Mesenchymal stem cell (in vitro differentiated cells and primary cell): Measurements from ENCODE around the gene OR2T8.

Experiments
- DNase-seq: peaks from one replicate; pipeline ENCODE4 v3.0.0-alpha.2; 2013
- H2AFZ ChIP-seq: one replicate; pipeline ENCODE4 v1.6.1; 2013; ENCODE audit warnings: low read depth, mild to moderate bottlenecking, control low read depth, inconsistent platforms, low read length, moderate library complexity
- H2AK5ac ChIP-seq: 2 replicates; pipeline ENCODE4 v1.6.1; 2013; ENCODE audit warnings: low read length, moderate library complexity, mild to moderate bottlenecking, inconsistent platforms; ENCODE audit not compliant: severe bottlenecking
- H2BK120ac ChIP-seq: one replicate; pipeline ENCODE4 v1.6.1; 2013; ENCODE audit warnings: low read depth, mild to moderate bottlenecking, inconsistent platforms, low read length, moderate library complexity
- H2BK12ac ChIP-seq, 2 experiments: one replicate each; pipeline ENCODE4 v1.6.1; 2013; ENCODE audit warnings: inconsistent platforms in 2 of 2, low read length in 2 of 2, mild to moderate bottlenecking in 2 of 2, moderate library complexity in 2 of 2, control low read depth in 1 of 2
- H2BK15ac ChIP-seq: one replicate; pipeline ENCODE4 v1.6.1; 2013; ENCODE audit warnings: mild to moderate bottlenecking, low read depth, inconsistent platforms; ENCODE audit not compliant: poor library complexity, severe bottlenecking
- H2BK5ac ChIP-seq: 2 replicates; pipeline ENCODE4 v1.6.1; 2013; ENCODE audit warnings: low read depth, mild to moderate bottlenecking, low read length, control low read depth, inconsistent platforms; ENCODE audit not compliant: poor library complexity, severe bottlenecking
- H3K14ac ChIP-seq, 2 experiments: one replicate each; pipeline ENCODE4 v1.6.1; 2013; ENCODE audit warnings: inconsistent platforms in 2 of 2, low read length in 2 of 2, control low read depth in 1 of 2, mild to moderate bottlenecking in 1 of 2, moderate library complexity in 1 of 2
- H3K18ac ChIP-seq, 2 experiments: one replicate each; pipeline ENCODE4 v1.6.1; 2013; ENCODE audit warnings: inconsistent platforms in 2 of 2, low read length in 2 of 2, control low read depth in 1 of 2, low read depth in 1 of 2, mild to moderate bottlenecking in 1 of 2
- H3K23ac ChIP-seq, 2 experiments: one replicate each; pipeline ENCODE4 v1.6.1; 2013; ENCODE audit warnings: inconsistent platforms in 2 of 2, low read length in 2 of 2, mild to moderate bottlenecking in 2 of 2, moderate library complexity in 2 of 2, control low read depth in 1 of 2
- H3K27ac ChIP-seq: 2 replicates; pipeline ENCODE4 v1.5.1; 2013; ENCODE audit warnings: mild to moderate bottlenecking, moderate library complexity, low read length, control low read depth, inconsistent platforms; ENCODE audit not compliant: poor library complexity, severe bottlenecking
- H3K27me3 ChIP-seq, 2 experiments: 2 replicates each; pipeline versions ENCODE4 v1.6.1 to v1.7.0; 2013; ENCODE audit warnings: low read length in 2 of 2, mild to moderate bottlenecking in 2 of 2, moderate library complexity in 2 of 2, control low read depth in 1 of 2, inconsistent platforms in 1 of 2; ENCODE audit not compliant: control insufficient read depth in 1 of 2, insufficient read depth in 1 of 2
- H3K36me3 ChIP-seq, 2 experiments: 2 replicates each; pipeline versions ENCODE4 v1.6.1 to v1.7.0; 2013; ENCODE audit warnings: low read length in 2 of 2, control low read depth in 1 of 2, inconsistent platforms in 1 of 2, low read depth in 1 of 2, mild to moderate bottlenecking in 1 of 2; ENCODE audit not compliant: insufficient read depth in 2 of 2, control insufficient read depth in 1 of 2
- H3K4ac ChIP-seq, 2 experiments: one replicate each; pipeline ENCODE4 v1.6.1; 2013; ENCODE audit warnings: inconsistent platforms in 2 of 2, low read length in 2 of 2, mild to moderate bottlenecking in 2 of 2, moderate library complexity in 2 of 2, control low read depth in 1 of 2, low read depth in 1 of 2
- H3K4me1 ChIP-seq: 2 replicates; pipeline ENCODE4 v1.6.1; 2013; ENCODE audit warnings: low read depth, low read length, control low read depth; ENCODE audit not compliant: control insufficient read depth, insufficient read depth
- H3K4me2 ChIP-seq: 2 replicates; pipeline ENCODE4 v1.6.1; 2013; ENCODE audit warnings: low read length, mild to moderate bottlenecking, inconsistent platforms; ENCODE audit not compliant: poor library complexity, severe bottlenecking
- H3K4me3 ChIP-seq, 2 experiments: 2 replicates each; pipeline versions ENCODE4 v1.5.1 to v1.7.0; 2013; ENCODE audit warnings: low read length in 2 of 2, mild to moderate bottlenecking in 2 of 2, control low read depth in 1 of 2, low read depth in 1 of 2; ENCODE audit not compliant: insufficient read depth in 1 of 2
- H3K79me1 ChIP-seq: replicated peaks from 2 replicates; pipeline ENCODE4 v1.6.1; 2013; ENCODE audit warnings: mild to moderate bottlenecking, control low read depth, low read length, inconsistent platforms; ENCODE audit not compliant: poor library complexity, severe bottlenecking
- H3K9ac ChIP-seq: 2 replicates; pipeline ENCODE4 v1.7.0; 2013; ENCODE audit warnings: mild to moderate bottlenecking, low read length, moderate library complexity
- H3K9me3 ChIP-seq: 2 replicates; pipeline ENCODE4 v1.7.0; 2013; ENCODE audit warnings: mild to moderate bottlenecking, low read length; ENCODE audit not compliant: control insufficient read depth
- H4K8ac ChIP-seq: one replicate; pipeline ENCODE4 v1.6.1; 2013; ENCODE audit warnings: inconsistent platforms, mild to moderate bottlenecking, low read length, moderate library complexity
- H4K91ac ChIP-seq: one replicate; pipeline ENCODE4 v1.6.1; 2013; ENCODE audit warnings: mild to moderate bottlenecking, low read length, inconsistent platforms
- WGBS: methylation state at CpG from one replicate; pipeline ENCODE4 v1.1.7; 2013; ENCODE audit warnings: mixed read lengths; 5-methylcytosine and 5-hydroxymethylcytosine counted together

OR2T8 gene

DNA sequence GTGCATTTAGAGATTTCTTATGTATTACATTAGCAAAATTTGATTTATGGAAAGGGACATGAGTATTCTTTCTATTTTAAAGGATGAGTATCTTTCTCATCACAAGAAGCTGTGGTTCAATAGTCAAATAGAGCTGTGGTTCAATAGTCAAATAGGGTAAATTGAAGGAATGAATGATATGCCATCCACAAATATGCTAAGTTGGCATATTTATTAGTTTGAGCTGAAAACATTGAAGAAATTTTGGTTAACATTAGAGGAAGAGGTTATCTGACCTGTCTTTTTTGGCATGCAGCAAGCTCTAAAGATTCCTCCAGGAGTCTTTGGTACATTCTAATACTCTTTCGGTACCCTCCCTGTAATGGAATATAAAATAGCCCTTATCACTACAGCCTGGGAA is 33.4 kb downstream of the OR2T8 start:
- H4K8ac ChIP-seq: no peak overlapping the region
- peaks cover 11% of the 10 kb centered on the region for H3K9me3 ChIP-seq
- H2AFZ ChIP-seq: no peak overlapping the region
- no peak overlapping the region for H2BK15ac ChIP-seq
- no peak overlapping the region for H3K23ac ChIP-seq
- no peak overlapping the region for H3K14ac ChIP-seq
- no peak overlapping the region for H3K27ac ChIP-seq
- no peak overlapping the region for H3K4me2 ChIP-seq
- DNase-seq: no peak
- H3K27me3 ChIP-seq: no peaks in the 10 kb centered on the region
- WGBS: 100% methylated on average over 1 of the region's 1 CpG
- no peak overlapping the region for H4K91ac ChIP-seq
- H2BK12ac ChIP-seq: no peak overlapping the region
- no peak overlapping the region for H3K18ac ChIP-seq
- no peak overlapping the region for H2AK5ac ChIP-seq
- no peak overlapping the region for H3K4ac ChIP-seq
- H3K9ac ChIP-seq: no peak overlapping the region
- no peak overlapping the region for H2BK5ac ChIP-seq
- H3K36me3 ChIP-seq: no peaks in the 10 kb centered on the region
- H3K4me3 ChIP-seq: no peak overlapping the region
- no peak overlapping the region for H2BK120ac ChIP-seq
- H3K4me1 ChIP-seq: no peaks in the 10 kb centered on the region
- no peaks in the 10 kb centered on the region for H3K79me1 ChIP-seq

- Histone ChIP-seq H3K79me1 (no peaks in the 10 kb centered on the region), H3K4me2 (no peak overlapping the region), H3K27me3 (no peaks in the 10 kb centered on the region), H3K18ac (no peak overlapping the region), H3K4me3 (no peak overlapping the region), H2BK12ac (no peak overlapping the region), H2AK5ac (no peak overlapping the region), H3K4me1 (no peaks in the 10 kb centered on the region), H2BK120ac (no peak overlapping the region), H3K23ac (no peak overlapping the region), H4K8ac (no peak overlapping the region), H4K91ac (no peak overlapping the region), H3K36me3 (no peaks in the 10 kb centered on the region), H2BK15ac (no peak overlapping the region), H3K9ac (no peak overlapping the region), H2BK5ac (no peak overlapping the region), H3K4ac (no peak overlapping the region), H3K9me3 (peaks cover 18% of the 10 kb centered on the region), H3K14ac (no peak overlapping the region), H3K27ac (no peak overlapping the region), H2AFZ (no peak overlapping the region)
- no peak for DNase-seq
- 20% methylated on average over 1 of the region's 3 CpGs for WGBS
Measured at GRCh38 chr1:247961791-247962190, 41.7 kb downstream of the OR2T8 start.

DNA sequence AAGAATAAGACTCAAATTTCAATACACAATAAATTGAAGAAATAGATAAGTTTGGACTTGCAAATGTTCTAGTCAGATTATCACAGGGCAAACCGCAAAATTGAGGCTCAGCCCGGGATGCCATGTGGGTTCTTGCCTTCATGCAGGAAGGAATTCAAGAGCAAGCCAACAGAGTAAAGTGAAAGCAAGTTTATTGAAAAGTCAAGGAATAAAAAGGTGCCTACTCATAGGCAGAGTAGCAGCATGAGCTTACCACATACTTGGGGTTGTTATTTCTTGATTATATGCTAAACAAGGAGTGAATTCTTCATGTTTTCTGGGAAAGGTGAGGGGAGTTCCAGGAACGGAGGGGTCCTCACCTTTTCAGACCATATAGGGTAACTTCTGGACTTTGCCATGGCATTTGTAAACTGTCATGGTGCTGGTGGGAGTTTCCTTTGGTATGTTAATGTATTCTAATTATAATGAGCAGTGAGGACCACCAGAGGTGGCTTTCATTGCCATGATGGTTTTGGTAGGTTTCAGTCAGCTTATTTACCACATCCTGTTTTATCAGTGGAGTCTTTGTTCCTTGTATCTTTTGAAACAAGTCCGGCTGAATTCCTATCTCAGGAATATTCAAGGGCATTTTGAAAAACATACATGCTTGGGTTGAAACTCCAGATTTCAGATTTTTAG is 43.0 kb downstream of the OR2T8 start:
- Histone ChIP-seq H3K14ac (no peak overlapping the region), H3K9ac (no peak overlapping the region), H3K4me3 (no peak overlapping the region), H2BK15ac (no peak overlapping the region), H3K27me3 (no peaks in the 10 kb centered on the region), H2BK120ac (no peak overlapping the region), H2BK5ac (no peak overlapping the region), H2AFZ (no peak overlapping the region), H3K23ac (no peak overlapping the region), H4K91ac (no peak overlapping the region), H4K8ac (no peak overlapping the region), H3K4me2 (no peak overlapping the region), H3K18ac (no peak overlapping the region), H3K4ac (no peak overlapping the region), H3K9me3 (peaks cover 18% of the 10 kb centered on the region), H2BK12ac (no peak overlapping the region), H3K27ac (no peak overlapping the region), H3K79me1 (no peaks in the 10 kb centered on the region), H3K4me1 (no peaks in the 10 kb centered on the region), H2AK5ac (no peak overlapping the region), H3K36me3 (no peaks in the 10 kb centered on the region)
- 52% methylated on average over 4 of the region's 4 CpGs for WGBS
- no peak for DNase-seq

DNA sequence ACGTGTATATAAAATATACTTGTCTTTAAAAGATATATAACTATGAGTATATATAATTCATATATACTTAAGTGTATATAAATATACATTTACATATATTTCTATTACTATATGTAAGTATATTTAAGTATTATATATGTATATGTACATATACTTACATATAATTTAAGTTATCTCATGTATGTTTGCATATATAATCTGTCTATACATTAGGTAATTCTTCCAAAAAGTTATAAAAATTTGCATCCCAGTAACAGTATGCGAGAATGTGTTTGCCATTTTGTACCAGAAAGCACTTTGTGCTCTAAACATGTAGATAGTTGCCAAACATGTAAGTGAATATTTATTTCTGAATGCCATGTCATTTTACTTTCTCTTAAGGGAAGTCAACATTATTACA is 44.9 kb downstream of the OR2T8 start, which contains the start of gene OR2AK2:
OR2AK2 (plus strand) TSS at position 301 of the 400 bp plus-strand sequence. CDS start 144 bp downstream, outside the sequence.
- Histone ChIP-seq H3K14ac (no peak within 1 kb of the TSS), H3K9me3 (peaks cover 21% of the 10 kb centered on the region), H4K8ac (no peak within 1 kb of the TSS), H3K4ac (no peak within 1 kb of the TSS), H3K4me1 (no peaks in the 10 kb centered on the region), H2BK5ac (no peak within 1 kb of the TSS), H2AFZ (no peak within 1 kb of the TSS), H3K36me3 (no peaks in the 10 kb centered on the region), H4K91ac (no peak within 1 kb of the TSS), H2BK12ac (no peak within 1 kb of the TSS), H3K23ac (no peak within 1 kb of the TSS), H3K27ac (no peak within 1 kb of the TSS), H2BK120ac (no peak within 1 kb of the TSS), H2BK15ac (no peak within 1 kb of the TSS), H2AK5ac (no peak within 1 kb of the TSS), H3K4me2 (no peak within 1 kb of the TSS), H3K4me3 (no peak within 1 kb of the TSS), H3K9ac (no peak within 1 kb of the TSS), H3K27me3 (no peaks in the 10 kb centered on the region), H3K18ac (no peak within 1 kb of the TSS), H3K79me1 (no peaks in the 10 kb centered on the region)
- no CpG with 5 or more reads among the region's 2 CpGs for WGBS
- no peak for DNase-seq
